Measurements from ENCODE around the gene NAV3. TPM values are rescaled to one million over a fixed set of nuclear protein-coding genes. Genes with fewer than 3 reads are reported as not detected.

Gene NAV3
- total and polyA plus RNA-seq, 4 donors, result 0.22 to 1.7 (median 0.71) TPM

DNA sequence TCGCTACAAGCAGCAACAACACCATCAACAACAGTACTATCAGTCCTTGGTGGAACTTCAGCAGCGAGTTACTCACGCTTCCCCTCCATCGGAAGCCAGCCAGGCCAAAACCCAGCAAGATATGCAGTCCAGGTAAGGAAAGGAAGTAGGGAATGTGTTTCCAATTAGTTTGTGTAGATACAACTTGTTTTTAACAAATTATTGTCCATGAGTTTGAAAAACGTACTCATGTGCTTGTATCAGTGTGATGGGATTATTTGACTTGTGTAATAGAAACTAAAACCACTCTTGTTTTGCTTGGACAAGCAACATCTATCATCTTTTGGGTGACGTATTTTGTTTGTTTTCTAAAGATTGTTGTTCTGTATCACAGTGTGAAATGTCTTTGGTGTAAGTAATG lies 137.9 kb downstream of the NAV3 start (continued):
- TF ChIP-seq, protein P1, sequence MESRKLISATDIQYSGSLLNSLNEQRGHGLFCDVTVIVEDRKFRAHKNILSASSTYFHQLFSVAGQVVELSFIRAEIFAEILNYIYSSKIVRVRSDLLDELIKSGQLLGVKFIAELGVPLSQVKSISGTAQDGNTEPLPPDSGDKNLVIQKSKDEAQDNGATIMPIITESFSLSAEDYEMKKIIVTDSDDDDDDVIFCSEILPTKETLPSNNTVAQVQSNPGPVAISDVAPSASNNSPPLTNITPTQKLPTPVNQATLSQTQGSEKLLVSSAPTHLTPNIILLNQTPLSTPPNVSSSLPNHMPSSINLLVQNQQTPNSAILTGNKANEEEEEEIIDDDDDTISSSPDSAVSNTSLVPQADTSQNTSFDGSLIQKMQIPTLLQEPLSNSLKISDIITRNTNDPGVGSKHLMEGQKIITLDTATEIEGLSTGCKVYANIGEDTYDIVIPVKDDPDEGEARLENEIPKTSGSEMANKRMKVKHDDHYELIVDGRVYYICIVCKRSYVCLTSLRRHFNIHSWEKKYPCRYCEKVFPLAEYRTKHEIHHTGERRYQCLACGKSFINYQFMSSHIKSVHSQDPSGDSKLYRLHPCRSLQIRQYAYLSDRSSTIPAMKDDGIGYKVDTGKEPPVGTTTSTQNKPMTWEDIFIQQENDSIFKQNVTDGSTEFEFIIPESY (IDR thresholded peaks at IDR 0.05), result no peak
- TF ChIP-seq, protein P2, sequence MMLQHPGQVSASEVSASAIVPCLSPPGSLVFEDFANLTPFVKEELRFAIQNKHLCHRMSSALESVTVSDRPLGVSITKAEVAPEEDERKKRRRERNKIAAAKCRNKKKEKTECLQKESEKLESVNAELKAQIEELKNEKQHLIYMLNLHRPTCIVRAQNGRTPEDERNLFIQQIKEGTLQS (IDR thresholded peaks at IDR 0.05), result no peak
- no peak for TF ChIP-seq HNF4A (conservative IDR thresholded peaks at IDR 0.05)
- TF ChIP-seq, protein P3, sequence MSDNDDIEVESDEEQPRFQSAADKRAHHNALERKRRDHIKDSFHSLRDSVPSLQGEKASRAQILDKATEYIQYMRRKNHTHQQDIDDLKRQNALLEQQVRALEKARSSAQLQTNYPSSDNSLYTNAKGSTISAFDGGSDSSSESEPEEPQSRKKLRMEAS (IDR thresholded peaks at IDR 0.05), result no peak
- TF ChIP-seq NR2F2 (IDR thresholded peaks at IDR 0.05), result no peak
- no peak for TF ChIP-seq RXRA (IDR thresholded peaks at IDR 0.05)
- no peak for TF ChIP-seq TAF1 (conservative IDR thresholded peaks at IDR 0.05)

DNA sequence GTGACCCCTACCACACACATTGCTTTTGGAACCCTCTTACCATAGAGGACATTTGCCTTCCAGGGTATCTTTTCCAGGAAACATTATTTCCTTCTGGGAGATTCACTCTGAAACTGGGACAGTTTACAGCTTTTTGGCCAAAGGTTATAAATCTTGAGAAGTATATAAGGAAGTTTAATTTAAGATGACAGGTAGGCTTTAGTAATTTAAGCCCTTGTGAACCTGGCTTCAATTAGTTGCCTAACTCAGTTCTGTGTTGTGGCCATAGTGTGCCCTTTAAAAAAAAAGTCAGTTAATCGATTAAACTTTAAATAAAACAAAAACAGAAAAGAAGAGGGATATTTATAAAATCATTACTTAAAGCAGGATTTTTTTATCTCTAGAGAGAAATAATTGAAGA lies 142.9 kb downstream of the NAV3 start:
- TF ChIP-seq, protein P3 (IDR thresholded peaks at IDR 0.05), result no peak
- TF ChIP-seq GABPA (IDR thresholded peaks at IDR 0.05 in 1 of 2, conservative IDR thresholded peaks at IDR 0.05 in 1 of 2) (no peak), RXRA (IDR thresholded peaks at IDR 0.05) (no peak), YY1 (IDR thresholded peaks at IDR 0.05) (no peak), SP1 (IDR thresholded peaks at IDR 0.05) (no peak)
- TF ChIP-seq, protein P2 (IDR thresholded peaks at IDR 0.05), result no peak
- TF ChIP-seq, protein P4, sequence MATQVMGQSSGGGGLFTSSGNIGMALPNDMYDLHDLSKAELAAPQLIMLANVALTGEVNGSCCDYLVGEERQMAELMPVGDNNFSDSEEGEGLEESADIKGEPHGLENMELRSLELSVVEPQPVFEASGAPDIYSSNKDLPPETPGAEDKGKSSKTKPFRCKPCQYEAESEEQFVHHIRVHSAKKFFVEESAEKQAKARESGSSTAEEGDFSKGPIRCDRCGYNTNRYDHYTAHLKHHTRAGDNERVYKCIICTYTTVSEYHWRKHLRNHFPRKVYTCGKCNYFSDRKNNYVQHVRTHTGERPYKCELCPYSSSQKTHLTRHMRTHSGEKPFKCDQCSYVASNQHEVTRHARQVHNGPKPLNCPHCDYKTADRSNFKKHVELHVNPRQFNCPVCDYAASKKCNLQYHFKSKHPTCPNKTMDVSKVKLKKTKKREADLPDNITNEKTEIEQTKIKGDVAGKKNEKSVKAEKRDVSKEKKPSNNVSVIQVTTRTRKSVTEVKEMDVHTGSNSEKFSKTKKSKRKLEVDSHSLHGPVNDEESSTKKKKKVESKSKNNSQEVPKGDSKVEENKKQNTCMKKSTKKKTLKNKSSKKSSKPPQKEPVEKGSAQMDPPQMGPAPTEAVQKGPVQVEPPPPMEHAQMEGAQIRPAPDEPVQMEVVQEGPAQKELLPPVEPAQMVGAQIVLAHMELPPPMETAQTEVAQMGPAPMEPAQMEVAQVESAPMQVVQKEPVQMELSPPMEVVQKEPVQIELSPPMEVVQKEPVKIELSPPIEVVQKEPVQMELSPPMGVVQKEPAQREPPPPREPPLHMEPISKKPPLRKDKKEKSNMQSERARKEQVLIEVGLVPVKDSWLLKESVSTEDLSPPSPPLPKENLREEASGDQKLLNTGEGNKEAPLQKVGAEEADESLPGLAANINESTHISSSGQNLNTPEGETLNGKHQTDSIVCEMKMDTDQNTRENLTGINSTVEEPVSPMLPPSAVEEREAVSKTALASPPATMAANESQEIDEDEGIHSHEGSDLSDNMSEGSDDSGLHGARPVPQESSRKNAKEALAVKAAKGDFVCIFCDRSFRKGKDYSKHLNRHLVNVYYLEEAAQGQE (IDR thresholded peaks at IDR 0.05), result no peak

DNA sequence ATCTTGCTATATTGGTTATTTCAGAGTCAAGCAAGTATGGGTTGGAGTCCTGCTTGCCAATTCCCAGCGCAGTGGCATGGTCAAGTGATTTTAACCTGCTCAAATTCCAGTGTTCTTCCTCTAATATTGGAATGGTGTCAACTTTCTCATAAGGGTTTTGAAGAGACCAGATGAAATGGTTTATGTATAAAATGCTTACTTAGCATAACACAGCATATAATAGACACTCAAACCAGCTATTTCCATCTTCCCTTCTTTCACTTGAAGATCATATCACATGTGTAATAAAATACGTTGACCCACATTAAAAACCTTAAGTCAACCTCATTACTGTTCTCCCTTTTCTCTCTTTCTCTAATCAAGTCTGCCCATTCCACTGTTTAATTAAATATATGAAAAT lies 144.0 kb downstream of the NAV3 start:
- Histone ChIP-seq H3K9me3 (ENCODE audit: control insufficient read depth in 4 of 4, low read length in 3 of 4) (no peaks in the 10 kb centered on the region), H3K27ac (ENCODE audit: low read depth in 1 of 2, low read length in 2 of 2) (no peak overlapping the region), H3K36me3 (ENCODE audit: control insufficient read depth in 4 of 4, insufficient read depth in 3 of 4, low read depth in 1 of 4, low read length in 3 of 4) (no peaks in the 10 kb centered on the region), H3K27me3 (ENCODE audit: control insufficient read depth in 4 of 4, insufficient read depth in 4 of 4, low read length in 3 of 4) (peaks cover 0 to 5% (median 0%) of the 10 kb centered on the region in 4 donors), H3K9ac (ENCODE audit: low read depth in 1 of 2, low read length in 2 of 2) (no peak overlapping the region), H3K4me3 (ENCODE audit: low read depth in 1 of 3, low read length in 3 of 3) (no peak overlapping the region), H3K4me1 (ENCODE audit: control insufficient read depth in 4 of 4, insufficient read depth in 4 of 4, low read length in 3 of 4) (no peaks in the 10 kb centered on the region)
- TF ChIP-seq JUND (IDR thresholded peaks at IDR 0.05) (no peak), RAD21 (IDR thresholded peaks at IDR 0.05) (no peak), NR2F2 (IDR thresholded peaks at IDR 0.05) (no peak), EGR1 (IDR thresholded peaks at IDR 0.05; ENCODE audit: low read depth in 2 of 2) (no peak), YY1 (IDR thresholded peaks at IDR 0.05) (no peak), HNF4A (conservative IDR thresholded peaks at IDR 0.05) (no peak)
- TF ChIP-seq, protein P1 (IDR thresholded peaks at IDR 0.05), result no peak
- TF ChIP-seq, protein P2 (IDR thresholded peaks at IDR 0.05), result no peak
- TF ChIP-seq, protein P5, sequence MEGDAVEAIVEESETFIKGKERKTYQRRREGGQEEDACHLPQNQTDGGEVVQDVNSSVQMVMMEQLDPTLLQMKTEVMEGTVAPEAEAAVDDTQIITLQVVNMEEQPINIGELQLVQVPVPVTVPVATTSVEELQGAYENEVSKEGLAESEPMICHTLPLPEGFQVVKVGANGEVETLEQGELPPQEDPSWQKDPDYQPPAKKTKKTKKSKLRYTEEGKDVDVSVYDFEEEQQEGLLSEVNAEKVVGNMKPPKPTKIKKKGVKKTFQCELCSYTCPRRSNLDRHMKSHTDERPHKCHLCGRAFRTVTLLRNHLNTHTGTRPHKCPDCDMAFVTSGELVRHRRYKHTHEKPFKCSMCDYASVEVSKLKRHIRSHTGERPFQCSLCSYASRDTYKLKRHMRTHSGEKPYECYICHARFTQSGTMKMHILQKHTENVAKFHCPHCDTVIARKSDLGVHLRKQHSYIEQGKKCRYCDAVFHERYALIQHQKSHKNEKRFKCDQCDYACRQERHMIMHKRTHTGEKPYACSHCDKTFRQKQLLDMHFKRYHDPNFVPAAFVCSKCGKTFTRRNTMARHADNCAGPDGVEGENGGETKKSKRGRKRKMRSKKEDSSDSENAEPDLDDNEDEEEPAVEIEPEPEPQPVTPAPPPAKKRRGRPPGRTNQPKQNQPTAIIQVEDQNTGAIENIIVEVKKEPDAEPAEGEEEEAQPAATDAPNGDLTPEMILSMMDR (IDR thresholded peaks at IDR 0.05; ENCODE audit: low read depth, low read length, missing input control), result no peak
- no peak for DNase-seq (ENCODE audit: low spot score)
- 81% methylated on average over 2 of the region's 2 CpGs for WGBS

More for the DNA sequence above, 142.9 kb downstream of the NAV3 start:
- whole genome bisulfite sequencing, result 76% methylated on average over 1 of the region's 1 CpG
- no peak for DNase-seq (ENCODE audit: low spot score)
- Histone ChIP-seq H3K4me3 (ENCODE audit: low read depth in 1 of 3, low read length in 3 of 3) (no peak overlapping the region), H3K4me1 (ENCODE audit: control insufficient read depth in 4 of 4, insufficient read depth in 4 of 4, low read length in 3 of 4) (no peaks in the 10 kb centered on the region), H3K36me3 (ENCODE audit: control insufficient read depth in 4 of 4, insufficient read depth in 3 of 4, low read depth in 1 of 4, low read length in 3 of 4) (no peaks in the 10 kb centered on the region), H3K27ac (ENCODE audit: low read depth in 1 of 2, low read length in 2 of 2) (no peak overlapping the region), H3K9me3 (ENCODE audit: control insufficient read depth in 4 of 4, low read length in 3 of 4) (no peaks in the 10 kb centered on the region), H3K9ac (ENCODE audit: low read depth in 1 of 2, low read length in 2 of 2) (no peak overlapping the region), H3K27me3 (ENCODE audit: control insufficient read depth in 4 of 4, insufficient read depth in 4 of 4, low read length in 3 of 4) (peaks cover 0 to 5% (median 0%) of the 10 kb centered on the region in 4 donors)
